Smooth muscle cell of the umbilical artery (primary cell): Measurements from ENCODE around the gene WDR20. TPM values are rescaled to one million over a fixed set of nuclear protein-coding genes. Genes with fewer than 3 reads are reported as not detected.

ENCODE experiments used
- total RNA-seq: library from RNA; depleted of rRNA; stranded (reverse); fragments of >200 nt; gene quantifications from 2 replicates; pipeline ENCODE4 v1.2.3, GENCODE V29; 2014

The WDR20 gene
- 9.8 and 17.3 TPM in 2 replicates for total RNA-seq

GRCh38 chr14:102139286-102140026 is at the start of gene WDR20:
WDR20 (plus strand) TSS chr14:102139897; CDS start chr14:102139924, 27 bp downstream.

Other genes with a start within 250 kb of the WDR20 start
- 558 and 1,513 TPM in 2 replicates for gene DYNC1H1, start 175.3 kb upstream of the WDR20 start, total RNA-seq
- 823 and 907 TPM in 2 replicates for gene HSP90AA1, start 52.9 kb upstream of the WDR20 start, total RNA-seq
- 3.9 and 9.0 TPM in 2 replicates for gene MOK, start 165.3 kb downstream of the WDR20 start, total RNA-seq
- gene ZNF839, start 179.8 kb downstream of the WDR20 start, total RNA-seq = 8.0 and 9.0 TPM in 2 replicates
- 43.7 and 44.5 TPM in 2 replicates for gene CINP, start 223.0 kb downstream of the WDR20 start, total RNA-seq
- 14.6 and 28.5 TPM in 2 replicates for gene TECPR2, start 223.0 kb downstream of the WDR20 start, total RNA-seq